GM19239 (cell line): ENCODE data around the gene BACH2.
"Not testable (repeated sequence)": the region's sequence is repeated elsewhere in the genome, so short reads cannot be mapped to it uniquely, and the experiment has no call there.

Experiments
- DNase-seq: peaks from one replicate; pipeline ENCODE4 v3.0.0; 2011; ENCODE audit warnings: low spot score; ENCODE audit not compliant: insufficient read length
- FAIRE-seq: peaks from 2 replicates; lab custom pipeline; 2011; peaks lifted over from hg19 to GRCh38; lab: Jason Lieb, UNC

BACH2 gene

DNA sequence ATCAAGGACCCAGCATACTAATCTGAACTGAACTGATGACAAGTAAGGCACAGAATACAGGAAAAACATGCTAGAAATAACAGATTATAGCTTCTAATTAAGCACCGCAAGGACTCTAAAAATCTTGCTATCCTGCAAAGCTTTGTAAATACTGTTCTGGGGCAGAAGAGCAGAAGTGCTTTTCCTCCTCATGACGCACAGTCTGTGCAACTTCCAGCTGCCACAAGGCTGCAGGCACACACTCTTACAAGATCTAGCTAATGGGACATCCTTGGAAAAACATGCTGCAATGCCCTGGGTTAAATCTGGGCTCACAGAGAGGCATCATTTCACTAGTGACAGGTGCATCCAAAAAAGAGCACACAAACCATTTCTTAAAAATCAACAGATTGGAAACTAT, 213.8 kb downstream of the BACH2 start:
- FAIRE-seq (no peak), DNase-seq (no peak)

DNA sequence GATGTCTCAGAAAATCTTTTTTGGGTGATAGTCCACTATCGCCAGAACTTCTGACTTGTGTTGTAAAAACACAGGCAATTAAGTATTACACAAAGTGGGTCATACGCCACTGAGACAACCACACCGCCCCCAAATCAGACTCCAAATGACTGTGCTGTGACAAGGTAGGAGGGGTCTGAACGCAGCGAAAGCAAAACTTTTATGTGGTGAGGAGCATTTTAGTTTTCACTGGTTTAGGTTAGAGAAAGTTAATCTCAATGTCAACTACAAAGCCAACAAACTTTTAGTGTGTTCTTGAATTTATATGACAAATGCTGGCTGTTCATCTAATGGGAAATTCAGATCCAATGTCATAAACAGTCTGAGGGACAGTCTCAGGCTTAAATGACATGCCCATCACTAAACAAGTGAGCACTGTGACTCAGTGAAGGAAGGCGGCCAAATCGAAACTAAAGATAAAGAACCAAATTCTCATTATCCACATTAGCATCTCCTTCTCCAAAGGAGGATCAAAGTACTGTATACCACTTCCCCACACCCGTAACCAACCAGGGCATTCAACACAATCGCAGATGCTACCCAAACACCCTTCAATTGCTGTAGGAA, 215.7 kb downstream of the BACH2 start:
- FAIRE-seq (peak; percentile 74), DNase-seq (no peak)

DNA sequence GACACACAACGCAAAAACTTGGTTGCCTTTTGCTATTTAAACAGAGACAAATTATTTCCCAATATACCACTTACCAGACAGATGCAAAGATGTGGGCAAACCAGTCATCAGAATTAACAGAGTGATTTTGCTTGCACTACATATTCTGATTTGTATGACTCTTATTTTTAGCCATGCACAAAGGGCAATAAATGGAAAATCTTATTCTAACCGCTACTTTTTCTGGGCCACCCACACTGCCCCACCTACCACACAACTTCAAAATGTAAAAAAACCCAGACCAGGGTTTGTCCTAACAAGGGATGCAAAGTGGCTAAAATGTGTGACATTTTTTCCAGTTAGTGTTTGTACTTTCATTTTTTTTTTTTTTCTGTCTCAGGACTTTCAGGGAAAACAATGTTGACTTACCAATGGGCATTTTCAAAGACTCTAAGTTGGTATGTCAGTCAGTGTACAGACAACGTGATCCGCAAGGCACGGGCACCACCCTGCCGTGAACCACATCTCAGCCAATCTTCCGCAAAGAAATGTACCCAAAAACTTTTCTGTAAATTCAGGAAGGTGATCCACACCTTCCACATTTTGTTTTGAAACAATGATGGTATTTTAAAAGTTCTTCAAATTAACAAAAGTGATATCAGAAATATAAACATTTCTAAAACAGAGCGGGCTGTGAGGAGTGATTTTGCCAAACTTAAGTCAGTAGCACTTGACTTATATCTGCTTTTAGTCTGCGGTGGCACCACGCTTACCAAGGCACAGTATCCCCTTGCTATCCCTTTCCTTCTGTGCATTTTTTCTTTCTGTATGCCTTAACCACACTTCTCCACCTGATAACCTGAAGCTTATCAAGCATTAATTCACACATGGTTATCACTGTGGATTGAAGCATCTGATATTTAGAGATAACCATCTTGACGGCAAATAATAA, 216.8 kb downstream of the BACH2 start:
- FAIRE-seq = no peak
- DNase-seq = no peak

DNA sequence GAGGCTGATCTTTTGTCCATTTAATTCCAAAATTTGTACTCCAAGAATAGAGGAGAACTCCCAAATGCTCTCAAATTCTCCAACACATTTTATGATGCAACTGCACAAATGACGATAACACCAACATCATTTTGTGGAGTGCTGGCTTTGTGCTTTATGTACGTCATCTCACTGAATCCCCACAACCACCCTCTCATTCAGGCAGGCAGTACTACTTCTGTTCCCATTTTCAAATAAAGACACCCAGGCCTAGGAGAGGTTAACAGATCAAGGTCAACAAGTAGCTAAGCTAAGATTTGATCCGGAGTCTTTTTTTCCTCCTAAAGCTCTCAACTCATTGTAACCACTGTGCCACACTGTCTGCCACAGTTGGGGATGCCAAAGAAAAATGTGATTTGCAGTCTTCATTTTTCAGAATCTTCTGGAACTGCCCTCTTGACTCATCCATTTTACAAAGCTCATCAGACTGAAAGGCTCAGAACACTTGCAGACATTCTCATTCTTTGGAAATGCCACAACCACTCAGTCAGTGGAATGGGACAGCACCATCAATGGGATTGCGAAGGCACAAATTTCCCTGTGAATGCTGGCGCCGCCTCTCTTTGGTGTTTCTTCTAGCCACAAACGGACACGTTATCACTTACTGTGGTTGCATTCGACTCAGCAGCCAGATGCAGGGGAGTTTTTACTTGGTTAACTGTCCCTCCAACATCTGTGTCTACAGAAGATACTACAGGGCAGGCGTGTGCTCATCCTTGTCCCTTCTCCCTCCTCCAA, 217.9 kb downstream of the BACH2 start:
- DNase-seq (no peak), FAIRE-seq (no peak)

DNA sequence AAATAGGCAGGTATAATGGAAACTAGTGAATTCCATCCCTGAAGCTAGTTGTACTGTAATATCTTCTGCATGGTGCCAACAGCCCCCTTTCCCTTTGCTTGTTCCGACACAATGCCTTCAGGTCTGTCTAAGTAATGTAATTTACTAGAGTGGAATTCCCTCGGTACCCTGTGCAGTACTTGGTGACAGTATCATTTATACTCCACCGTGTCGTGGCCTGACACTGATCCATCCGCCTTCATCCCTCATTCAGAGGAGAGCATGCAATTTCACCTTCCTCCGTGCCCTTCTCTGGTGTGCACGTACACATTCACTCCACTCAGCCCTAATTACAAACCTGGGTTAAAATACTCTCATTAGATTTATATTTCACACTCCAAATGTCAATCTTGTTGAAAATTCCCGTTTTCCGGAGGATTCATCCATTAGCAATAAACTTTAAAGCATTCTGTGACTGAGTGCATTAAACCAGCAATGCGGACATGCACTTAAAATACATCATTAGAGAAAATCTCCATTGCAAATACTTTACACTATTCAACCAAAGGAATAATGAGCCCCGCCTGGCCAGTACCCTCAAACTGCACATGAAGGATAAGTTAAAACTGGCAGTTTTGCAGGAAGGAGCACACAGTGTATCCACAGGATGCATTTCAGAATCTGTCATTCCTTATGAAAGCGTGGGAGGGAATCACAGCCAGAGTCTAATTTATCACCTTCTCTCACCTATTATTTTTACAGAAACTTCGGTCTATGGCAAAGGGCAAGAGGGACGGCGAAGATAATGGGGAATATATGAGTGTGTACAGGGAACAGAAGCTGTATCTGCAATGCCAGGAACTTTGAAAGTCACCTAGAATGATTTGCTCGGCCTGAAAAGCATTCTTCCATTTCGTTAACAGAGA, 219.9 kb downstream of the BACH2 start:
- FAIRE-seq = no peak
- DNase-seq = no peak

DNA sequence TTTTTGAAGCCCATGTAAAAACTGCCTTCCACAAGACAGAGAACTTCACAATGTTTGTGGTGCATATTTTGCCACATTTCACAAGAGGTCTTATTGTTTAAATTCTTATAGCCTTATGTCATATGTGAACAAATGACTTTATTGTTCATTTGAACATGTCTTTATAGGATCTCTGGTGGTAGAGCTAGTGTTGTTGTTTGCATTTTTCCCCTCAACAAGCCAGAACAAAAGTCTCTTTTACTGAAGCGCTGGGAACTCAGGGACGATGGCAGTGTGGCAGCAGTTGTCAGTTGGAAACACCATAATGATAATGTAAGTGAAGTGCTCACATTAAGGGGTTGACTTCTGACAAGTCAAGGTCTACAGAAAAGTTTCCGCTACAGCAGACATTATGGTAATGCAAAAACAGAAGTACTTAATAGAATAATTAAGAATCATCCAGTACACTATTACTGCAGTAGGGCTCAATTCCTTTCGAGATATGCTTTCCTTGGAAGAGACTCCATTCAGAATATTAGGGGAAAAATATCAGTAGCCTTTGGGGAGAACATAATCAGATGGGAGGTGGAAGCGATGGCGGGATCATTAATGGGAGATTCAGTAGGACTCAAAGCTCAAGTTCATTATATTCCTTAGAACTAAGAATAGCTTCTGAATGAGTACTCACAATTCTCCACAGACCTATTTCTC, 222.3 kb downstream of the BACH2 start:
- DNase-seq (no peak), FAIRE-seq (no peak)

DNA sequence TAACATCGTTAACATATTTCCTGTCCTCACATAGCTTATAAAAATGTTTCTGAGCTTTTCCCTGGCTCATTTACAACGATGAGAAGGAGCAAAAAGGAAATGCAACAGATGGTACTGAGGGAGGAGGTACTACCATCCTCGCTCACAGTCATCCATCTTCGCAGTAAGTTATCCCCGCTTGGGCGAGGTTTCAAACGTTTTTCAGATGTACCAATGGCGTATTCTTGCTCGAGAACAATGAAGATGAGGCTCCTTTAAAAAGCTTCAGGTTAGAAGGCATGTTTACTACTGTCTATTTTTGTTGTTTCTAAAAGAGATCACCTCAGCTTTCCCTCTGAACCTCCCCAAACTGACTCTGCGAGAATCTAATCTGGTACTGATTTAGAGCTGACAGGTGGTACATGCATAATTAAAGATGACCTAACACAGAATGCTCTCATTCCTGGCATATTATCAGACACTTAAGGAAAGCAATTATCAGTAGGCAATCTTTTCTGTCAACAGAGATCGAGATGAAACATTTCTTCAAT, 223.6 kb downstream of the BACH2 start:
- DNase-seq (no peak), FAIRE-seq (no peak)

DNA sequence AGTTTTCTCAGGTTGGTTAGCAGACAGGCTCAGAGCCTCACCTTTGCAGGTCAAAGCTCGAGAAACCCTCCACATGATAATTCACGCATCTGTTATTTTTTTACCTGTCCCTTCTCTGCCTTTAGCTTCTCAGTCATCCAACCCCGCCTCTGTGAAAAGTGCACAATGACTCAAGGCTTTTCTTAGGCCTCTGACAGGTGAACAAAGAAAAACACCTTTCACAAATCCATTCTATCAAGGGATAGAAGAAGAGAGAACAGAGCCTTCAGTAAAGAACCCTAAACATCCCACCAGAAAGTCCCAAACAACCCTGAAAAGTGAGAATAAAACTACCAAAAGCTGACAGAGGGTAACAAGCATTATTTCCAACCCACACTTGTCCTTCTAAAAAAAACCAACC, 224.1 kb downstream of the BACH2 start:
- DNase-seq = no peak
- no peak for FAIRE-seq

DNA sequence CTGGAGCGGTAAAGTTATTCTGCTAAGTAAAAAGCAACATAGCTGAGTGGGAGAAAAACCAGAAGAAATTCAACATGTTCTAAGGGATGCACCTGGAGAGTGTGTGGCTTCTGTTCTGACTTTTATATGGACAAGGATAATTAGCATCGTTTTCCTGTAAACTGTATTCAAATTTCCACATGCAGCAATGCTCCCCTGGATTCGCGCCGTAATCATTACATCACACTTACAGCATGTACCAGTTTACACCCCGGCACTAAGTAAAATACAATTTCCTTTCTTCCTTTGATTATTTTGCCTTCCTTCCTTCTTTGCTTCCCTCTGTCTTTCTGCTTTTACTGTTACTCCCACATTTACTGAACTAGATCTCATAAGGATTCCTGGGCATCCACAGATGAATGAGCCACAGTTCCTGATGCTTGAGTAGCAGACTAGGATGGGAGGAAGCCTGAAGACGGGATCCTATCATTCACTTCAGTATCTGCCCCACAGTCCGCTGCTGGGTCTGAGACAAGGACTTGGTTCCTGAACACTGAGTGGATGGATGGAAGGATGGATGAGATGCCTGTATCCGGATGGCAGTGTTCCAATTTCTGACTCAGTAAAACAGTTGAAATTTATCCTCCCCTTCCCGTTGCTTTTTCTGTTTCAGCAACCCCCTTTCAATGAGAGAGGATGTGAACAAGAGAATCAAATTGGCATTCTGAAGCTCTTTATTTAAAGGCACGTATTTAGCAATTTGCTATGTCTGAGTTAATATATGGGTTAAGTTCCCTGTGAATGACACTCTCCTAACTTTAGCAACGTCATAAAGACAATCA, 227.7 kb downstream of the BACH2 start:
- DNase-seq (no peak), FAIRE-seq (no peak)

DNA sequence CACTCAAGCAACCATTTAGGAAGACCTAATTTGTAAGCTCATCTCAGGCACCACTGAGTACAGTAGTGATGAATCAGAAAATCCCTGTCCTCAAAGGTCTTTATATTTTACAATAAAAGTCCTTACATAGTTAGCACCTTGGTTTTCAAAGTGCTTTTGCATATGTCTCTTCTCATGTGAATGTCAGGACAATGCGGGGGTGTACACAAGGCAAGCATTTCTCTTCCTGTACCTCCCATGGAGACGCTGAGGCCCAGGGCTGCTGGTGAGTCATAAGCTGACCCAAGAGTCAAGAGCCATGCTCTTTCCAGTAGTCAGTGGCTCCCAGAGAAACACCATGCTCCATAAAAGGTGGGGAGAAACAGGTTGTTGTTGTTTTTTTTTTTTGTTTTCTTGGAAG, 228.4 kb downstream of the BACH2 start:
- DNase-seq = no peak
- FAIRE-seq = no peak

DNA sequence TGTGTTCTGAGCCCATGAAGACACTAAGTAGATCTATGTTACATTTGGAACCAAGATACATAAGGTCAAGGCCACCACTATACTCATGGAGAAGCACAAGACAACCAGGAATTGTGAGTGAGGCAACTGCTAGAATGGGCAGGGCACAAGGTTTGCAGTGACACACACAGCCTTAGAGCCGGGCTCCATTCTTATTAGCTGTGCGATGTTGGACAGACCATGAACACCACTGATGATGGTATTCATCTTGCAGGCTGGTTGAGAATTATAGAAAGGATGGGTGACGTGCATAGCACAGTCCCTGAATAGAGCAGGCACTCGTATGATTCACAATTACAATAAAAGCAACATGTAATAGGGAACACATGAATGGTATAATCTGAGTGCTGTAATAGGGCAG, 229.9 kb downstream of the BACH2 start:
- no peak for DNase-seq
- no peak for FAIRE-seq

DNA sequence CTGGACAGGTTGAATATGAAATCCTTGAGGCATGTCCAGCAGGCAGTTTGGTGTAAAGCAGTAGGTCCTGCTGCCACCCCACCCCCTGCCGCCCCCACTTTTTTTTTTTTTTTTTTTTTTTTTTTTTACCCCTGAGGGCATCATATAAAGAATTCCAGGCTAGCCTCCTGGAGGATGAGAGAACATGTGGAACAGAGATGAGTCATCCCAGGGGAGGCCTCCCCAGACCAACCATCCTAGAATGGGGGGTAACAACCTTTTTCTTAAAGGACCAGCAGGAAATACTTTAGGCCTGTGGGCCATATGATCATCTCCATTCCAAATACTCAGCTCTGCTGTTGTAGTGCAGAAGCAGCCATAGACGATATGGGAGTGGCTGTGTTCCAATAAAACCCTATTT, 231.5 kb downstream of the BACH2 start:
- FAIRE-seq = no peak
- DNase-seq = no peak

DNA sequence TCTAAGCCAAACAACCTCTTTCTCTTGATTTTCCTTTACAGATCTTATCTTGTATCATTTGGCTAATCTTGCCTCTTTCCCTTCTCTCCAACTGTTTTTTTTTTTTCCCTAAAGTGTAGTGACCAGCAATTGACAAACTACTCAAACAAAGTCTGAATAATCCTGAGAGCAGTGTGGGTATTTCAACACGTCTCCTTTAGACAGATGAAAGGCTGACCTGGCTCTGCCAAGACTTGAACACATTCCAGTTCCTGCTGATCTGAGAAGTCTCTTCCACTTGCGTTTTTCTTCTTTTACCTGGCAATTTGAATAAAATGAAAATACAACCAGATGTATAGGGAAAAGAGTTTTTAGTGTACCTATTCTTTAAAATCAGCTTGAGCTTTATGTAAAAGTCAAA, 234.0 kb downstream of the BACH2 start:
- FAIRE-seq (no peak), DNase-seq (no peak)

DNA sequence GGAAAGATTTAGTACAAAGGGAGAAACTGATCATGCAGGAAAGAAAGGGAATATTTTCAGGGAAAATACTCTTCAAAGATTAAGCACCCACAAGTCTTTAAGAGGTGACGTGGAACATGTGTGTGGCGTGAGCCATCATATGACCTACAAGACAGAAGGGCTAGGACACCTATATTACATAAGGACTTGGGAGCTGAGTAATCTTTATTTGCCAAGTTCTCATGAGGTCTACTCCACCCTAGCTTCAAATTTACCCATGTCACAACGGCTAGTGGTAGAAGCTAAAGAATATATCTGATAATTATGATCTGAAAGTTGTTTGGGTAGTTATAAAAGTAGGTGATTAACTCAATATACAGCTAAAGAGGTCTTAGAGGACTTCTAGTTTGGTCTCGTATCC, 234.6 kb downstream of the BACH2 start:
- FAIRE-seq = no peak

DNA sequence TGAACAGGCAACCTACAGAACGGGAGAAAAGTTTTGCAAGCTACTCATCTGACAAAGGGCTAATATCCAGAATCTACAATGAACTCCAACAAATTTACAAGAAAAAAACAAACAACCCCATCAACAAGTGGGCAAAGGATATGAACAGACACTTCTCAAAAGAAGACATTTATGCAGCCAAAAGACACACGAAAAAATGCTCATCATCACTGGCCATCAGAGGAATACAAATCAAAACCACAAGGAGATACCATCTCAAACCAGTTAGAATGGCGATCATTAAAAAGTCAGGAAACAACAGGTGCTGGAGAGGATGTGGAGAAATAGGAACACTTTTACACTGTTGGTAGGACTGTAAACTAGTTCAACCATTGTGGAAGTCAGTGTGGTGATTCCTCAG, 237.5 kb downstream of the BACH2 start:
- DNase-seq, FAIRE-seq: not testable (repeated sequence)

More for the DNA sequence above, 234.6 kb downstream of the BACH2 start:
- no peak for DNase-seq

DNA sequence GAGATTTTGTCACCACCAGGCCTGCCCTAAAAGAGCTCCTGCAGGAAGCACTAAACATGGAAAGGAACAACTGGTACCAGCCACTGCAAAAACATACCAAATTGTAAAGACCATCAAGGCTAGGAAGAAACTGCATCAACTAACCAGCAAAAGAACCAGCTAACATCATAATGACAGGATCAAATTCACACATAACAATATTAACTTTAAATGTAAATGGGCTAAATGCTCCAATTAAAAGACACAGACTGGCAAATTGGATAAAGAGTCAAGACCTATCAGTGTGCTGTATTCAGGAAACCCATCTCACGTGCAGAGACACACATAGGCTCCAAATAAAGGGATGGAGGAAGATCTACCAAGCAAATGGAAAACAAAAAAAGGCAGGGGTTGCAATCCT, 240.7 kb downstream of the BACH2 start:
- not testable (repeated sequence) for FAIRE-seq, DNase-seq

DNA sequence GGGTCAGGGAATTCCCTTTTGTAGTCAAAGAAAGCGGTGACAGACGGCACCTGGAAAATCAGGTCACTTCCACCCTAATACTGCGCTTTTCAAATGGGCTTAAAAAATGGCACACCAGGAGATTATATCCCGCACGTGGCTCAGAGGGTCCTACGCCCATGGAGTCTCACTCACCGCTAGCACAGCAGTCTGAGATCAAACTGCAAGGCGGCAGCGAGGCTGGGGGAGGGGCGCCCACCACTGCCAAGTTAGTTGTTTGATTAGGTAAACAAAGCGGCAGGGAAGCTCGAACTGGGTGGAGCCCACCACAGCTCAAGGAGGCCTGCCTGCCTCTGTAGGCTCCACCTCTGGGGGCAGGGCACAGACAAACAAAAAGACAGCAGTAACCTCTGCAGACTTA, 242.4 kb downstream of the BACH2 start:
- not testable (repeated sequence) for FAIRE-seq, DNase-seq

DNA sequence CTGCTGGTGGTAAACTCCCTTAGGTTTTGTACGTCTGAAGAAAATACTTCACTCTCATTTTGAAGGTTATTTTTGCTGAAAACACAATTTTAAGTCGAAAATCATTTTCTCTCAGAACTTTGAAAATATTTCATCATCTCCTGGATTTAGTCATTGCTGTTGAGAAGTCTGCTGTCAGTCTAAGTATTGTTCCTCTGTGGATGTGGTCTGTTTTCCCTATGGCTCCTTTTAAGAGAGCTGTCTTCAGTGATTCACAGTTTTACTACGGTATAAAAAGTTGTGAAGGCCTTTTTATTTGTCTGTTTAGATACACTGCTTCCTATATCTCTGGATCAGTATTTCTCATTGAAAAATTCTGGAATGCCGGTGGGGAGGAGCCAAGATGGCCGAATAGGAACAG, 243.0 kb downstream of the BACH2 start:
- DNase-seq (no peak), FAIRE-seq (no peak)
